ENCODE results near the gene SYCN. TPM values are rescaled to one million over a fixed set of nuclear protein-coding genes. Genes with fewer than 3 reads are reported as not detected.

SYCN gene
- total and polyA plus RNA-seq, 2 of the 13 experiments (the other 11 are each of a cell fraction or from before 2014, with no cell fraction given): not detected

DNA sequence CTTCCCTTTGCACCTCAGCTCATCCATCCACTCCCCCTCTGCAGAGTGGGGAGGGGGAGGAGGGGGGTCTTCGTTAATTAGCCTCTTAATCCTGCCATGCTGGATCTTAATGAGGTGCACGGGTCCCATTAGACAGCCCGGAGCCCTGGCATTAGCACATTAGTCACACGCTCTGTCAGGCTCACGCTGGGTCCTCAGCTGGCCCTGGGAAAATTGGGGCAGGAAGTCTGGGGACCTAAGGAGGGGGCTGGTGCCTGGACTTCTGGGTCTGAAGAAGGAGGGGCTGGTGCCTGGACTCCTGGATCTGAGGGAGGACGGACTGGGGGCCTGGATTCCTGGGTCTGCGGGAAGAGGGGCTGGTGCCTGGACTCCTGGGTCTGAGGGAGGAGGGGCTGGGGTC is 7.7 kb downstream of the SYCN start:
- ChIA-PET POLR2A (interaction anchor here (0.8 kb wide), 1 partner anchor 132 kb away, joined by 3 read pairs; no protein-coding TSS in a partner anchor), CTCF (ENCODE audit: low intra/inter-chr PET ratio, low total read pairs) (no interaction called here)
- Histone ChIP-seq H3K27ac (ENCODE audit: extremely low read length, insufficient read depth, low read length) (no peak overlapping the region), H3K36me3 (replicated peaks in 1 of 2; ENCODE audit: control insufficient read depth in 1 of 2, insufficient read depth in 2 of 2, low read length in 2 of 2) (no peaks in the 10 kb centered on the region), H3K4me3 (replicated peaks in 1 of 3; ENCODE audit: insufficient read depth in 1 of 3, low read depth in 2 of 3, low read length in 3 of 3) (no peak overlapping the region), H3K4me2 (ENCODE audit: low read depth, low read length) (no peak overlapping the region), H3K9me3 (ENCODE audit: low read length) (no peaks in the 10 kb centered on the region), H2AFZ (ENCODE audit: low read length) (no peak overlapping the region), H3K4me1 (ENCODE audit: insufficient read depth, low read length) (peaks cover 12% of the 10 kb centered on the region), H3K27me3 (ENCODE audit: control insufficient read depth in 1 of 2, insufficient read depth in 2 of 2, low read length in 2 of 2) (peaks cover 5 to 47% of the 10 kb centered on the region in 2 experiments), H3K79me2 (ENCODE audit: insufficient read depth, low read length) (no peaks in the 10 kb centered on the region), H3K9ac (ENCODE audit: insufficient read depth, low read depth, low read length) (no peak overlapping the region), H4K20me1 (ENCODE audit: insufficient read depth, low read length) (no peaks in the 10 kb centered on the region)
- no peak for FAIRE-seq
- 29% methylated on average over 5 of the region's 7 CpGs for WGBS (ENCODE audit: low lambda C conversion rate)
- no peak for DNase-seq (ENCODE audit: low spot score)
- intact Hi-C loops (cut with micrococcal nuclease; ENCODE audit: unreplicated experiment) (no loop called here), in situ Hi-C loops (cut with HindIII; ENCODE audit: extremely low pct_ligation_motif_present, low pct_unique_long_range_greater_than_20kb) (no loop called here)
- BruUV-seq (replicated peaks): no TSS peak
- ATAC-seq: no peak
- TF ChIP-seq, protein P1, sequence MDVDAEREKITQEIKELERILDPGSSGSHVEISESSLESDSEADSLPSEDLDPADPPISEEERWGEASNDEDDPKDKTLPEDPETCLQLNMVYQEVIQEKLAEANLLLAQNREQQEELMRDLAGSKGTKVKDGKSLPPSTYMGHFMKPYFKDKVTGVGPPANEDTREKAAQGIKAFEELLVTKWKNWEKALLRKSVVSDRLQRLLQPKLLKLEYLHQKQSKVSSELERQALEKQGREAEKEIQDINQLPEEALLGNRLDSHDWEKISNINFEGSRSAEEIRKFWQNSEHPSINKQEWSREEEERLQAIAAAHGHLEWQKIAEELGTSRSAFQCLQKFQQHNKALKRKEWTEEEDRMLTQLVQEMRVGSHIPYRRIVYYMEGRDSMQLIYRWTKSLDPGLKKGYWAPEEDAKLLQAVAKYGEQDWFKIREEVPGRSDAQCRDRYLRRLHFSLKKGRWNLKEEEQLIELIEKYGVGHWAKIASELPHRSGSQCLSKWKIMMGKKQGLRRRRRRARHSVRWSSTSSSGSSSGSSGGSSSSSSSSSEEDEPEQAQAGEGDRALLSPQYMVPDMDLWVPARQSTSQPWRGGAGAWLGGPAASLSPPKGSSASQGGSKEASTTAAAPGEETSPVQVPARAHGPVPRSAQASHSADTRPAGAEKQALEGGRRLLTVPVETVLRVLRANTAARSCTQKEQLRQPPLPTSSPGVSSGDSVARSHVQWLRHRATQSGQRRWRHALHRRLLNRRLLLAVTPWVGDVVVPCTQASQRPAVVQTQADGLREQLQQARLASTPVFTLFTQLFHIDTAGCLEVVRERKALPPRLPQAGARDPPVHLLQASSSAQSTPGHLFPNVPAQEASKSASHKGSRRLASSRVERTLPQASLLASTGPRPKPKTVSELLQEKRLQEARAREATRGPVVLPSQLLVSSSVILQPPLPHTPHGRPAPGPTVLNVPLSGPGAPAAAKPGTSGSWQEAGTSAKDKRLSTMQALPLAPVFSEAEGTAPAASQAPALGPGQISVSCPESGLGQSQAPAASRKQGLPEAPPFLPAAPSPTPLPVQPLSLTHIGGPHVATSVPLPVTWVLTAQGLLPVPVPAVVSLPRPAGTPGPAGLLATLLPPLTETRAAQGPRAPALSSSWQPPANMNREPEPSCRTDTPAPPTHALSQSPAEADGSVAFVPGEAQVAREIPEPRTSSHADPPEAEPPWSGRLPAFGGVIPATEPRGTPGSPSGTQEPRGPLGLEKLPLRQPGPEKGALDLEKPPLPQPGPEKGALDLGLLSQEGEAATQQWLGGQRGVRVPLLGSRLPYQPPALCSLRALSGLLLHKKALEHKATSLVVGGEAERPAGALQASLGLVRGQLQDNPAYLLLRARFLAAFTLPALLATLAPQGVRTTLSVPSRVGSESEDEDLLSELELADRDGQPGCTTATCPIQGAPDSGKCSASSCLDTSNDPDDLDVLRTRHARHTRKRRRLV (CRISPR knock-in tag; IDR thresholded peaks at IDR 0.05): no peak
- TF ChIP-seq HMGXB4 (CRISPR knock-in tag; IDR thresholded peaks at IDR 0.05; ENCODE audit: borderline replicate concordance in 1 of 2, low read depth in 1 of 2) (no peak), ZMYM2 (CRISPR knock-in tag; IDR thresholded peaks at IDR 0.05) (no peak), SNRNP70 (IDR thresholded peaks at IDR 0.05; ENCODE audit: low read depth, low read length) (no peak), CHCHD3 (CRISPR knock-in tag; IDR thresholded peaks at IDR 0.05) (no peak), ZNF12 (CRISPR knock-in tag; IDR thresholded peaks at IDR 0.05) (no peak), MED1 (CRISPR knock-in tag; IDR thresholded peaks at IDR 0.05) (no peak), ZNF432 (CRISPR knock-in tag; IDR thresholded peaks at IDR 0.05; ENCODE audit: borderline replicate concordance) (no peak), ATF7-NPFF (CRISPR knock-in tag; IDR thresholded peaks at IDR 0.05; ENCODE audit: low read depth) (no peak)
- TF ChIP-seq, protein P2, sequence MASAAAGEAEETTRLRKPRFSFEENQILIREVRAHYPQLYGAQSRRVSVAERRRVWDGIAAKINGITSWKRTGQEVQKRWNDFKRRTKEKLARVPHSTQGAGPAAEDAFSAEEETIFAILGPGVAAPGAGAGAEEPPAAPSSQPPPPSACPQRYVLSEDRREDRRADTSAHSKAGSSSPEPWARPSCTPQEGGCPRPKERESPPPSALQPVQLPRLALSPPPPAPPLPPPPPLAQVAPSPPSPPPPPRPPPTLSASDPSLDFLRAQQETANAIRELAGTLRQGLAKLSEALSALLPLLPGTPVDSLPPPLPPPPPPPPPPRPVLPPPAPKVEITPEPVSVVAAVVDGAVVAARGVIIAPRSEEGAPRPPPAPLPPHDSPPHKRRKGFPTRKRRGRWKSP (CRISPR knock-in tag; IDR thresholded peaks at IDR 0.05): no peak
- TF ChIP-seq, protein P3, sequence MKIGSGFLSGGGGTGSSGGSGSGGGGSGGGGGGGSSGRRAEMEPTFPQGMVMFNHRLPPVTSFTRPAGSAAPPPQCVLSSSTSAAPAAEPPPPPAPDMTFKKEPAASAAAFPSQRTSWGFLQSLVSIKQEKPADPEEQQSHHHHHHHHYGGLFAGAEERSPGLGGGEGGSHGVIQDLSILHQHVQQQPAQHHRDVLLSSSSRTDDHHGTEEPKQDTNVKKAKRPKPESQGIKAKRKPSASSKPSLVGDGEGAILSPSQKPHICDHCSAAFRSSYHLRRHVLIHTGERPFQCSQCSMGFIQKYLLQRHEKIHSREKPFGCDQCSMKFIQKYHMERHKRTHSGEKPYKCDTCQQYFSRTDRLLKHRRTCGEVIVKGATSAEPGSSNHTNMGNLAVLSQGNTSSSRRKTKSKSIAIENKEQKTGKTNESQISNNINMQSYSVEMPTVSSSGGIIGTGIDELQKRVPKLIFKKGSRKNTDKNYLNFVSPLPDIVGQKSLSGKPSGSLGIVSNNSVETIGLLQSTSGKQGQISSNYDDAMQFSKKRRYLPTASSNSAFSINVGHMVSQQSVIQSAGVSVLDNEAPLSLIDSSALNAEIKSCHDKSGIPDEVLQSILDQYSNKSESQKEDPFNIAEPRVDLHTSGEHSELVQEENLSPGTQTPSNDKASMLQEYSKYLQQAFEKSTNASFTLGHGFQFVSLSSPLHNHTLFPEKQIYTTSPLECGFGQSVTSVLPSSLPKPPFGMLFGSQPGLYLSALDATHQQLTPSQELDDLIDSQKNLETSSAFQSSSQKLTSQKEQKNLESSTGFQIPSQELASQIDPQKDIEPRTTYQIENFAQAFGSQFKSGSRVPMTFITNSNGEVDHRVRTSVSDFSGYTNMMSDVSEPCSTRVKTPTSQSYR (CRISPR knock-in tag; IDR thresholded peaks at IDR 0.05; ENCODE audit: borderline replicate concordance): no peak
